SH-SY5Y (cell line): ENCODE results near the gene IGFBP1.

Experiments used
- GATA2 ChIP-seq: IDR thresholded peaks from 2 replicates; pipeline ENCODE4 v1.6.1; 2011; ENCODE audit warnings: mild to moderate bottlenecking, low read depth, low read length
- GATA3 ChIP-seq: IDR thresholded peaks from 2 replicates; pipeline ENCODE4 v1.6.1; 2011; ENCODE audit warnings: low read depth, mild to moderate bottlenecking, low read length, moderate library complexity

DNA sequence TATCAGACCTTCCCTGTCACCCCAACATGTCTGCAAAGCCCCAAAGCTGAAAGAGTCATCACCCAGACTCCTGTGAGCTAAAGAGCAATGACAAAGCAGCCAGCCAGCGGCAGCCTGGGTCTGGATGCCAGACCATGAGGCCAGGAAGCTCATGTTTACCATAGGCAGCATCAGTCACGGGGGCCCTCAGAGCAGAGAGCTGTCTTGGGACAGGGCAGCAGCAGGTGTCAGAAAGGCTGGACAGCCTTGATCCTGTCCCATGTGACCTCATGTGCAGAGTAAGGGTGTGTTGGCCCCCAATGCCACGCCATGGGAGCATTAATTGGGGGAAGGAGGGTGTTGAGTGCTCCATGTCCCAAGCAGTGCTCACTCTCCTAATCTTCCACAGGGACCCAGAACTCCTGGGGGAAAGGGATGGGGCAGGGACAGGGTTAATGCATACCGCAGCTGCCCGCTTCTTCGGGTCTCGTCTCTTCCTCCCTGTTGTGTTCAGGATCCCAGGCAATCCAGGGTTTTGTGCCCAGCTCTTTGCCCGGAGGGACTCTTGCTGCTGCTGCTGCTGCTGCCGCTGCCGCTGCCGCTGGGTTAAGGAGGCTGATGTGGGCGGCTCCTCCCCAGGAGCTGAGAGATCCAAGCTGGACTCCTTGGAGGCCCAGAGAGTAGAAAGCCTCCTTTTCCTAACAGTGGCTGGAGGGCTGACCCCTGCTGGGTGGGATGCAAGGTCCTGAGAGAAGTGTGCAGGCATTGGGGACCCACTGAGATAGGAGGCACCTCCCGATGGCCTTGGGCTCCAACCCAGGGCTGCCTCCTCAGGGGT lies 22.5 kb upstream of the IGFBP1 start:
- TF ChIP-seq GATA2 = no peak
- no peak for TF ChIP-seq GATA3
